Measurements from ENCODE around the gene CIDEB.
"Not testable (repeated sequence)": the region's sequence is repeated elsewhere in the genome, so short reads cannot be mapped to it uniquely, and the experiment has no call there.

Gene CIDEB

GRCh38 chr14:24332268-24332993, 24.7 kb upstream of the CIDEB start:
- peak; percentile 84 for DNase-seq

- DNase-seq = no peak
Measured at GRCh38 chr14:24331731-24332267, 24.0 kb upstream of the CIDEB start.

- no peak for DNase-seq
Measured at GRCh38 chr14:24330973-24331674, 23.3 kb upstream of the CIDEB start.

DNA sequence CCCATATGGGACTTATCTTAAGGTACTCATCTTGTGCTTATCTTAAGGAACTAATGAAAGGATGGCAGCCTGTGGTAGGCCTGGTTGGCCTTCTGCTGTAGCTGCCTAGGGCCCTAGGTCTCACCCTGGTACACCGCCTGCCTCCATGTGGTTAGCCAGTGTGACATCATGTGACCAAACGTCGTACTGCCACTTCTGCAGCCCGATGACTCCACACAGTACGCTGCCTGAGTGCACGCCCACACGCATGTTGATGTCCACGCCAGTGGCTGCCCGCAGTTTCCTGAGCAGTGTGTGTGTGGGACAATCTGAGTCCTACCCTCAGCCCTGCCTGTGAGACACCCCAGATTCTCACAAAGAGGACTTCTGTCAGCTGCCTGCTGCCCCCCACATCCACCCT, 22.0 kb upstream of the CIDEB start:
- DNase-seq = peak; percentile 48

DNA sequence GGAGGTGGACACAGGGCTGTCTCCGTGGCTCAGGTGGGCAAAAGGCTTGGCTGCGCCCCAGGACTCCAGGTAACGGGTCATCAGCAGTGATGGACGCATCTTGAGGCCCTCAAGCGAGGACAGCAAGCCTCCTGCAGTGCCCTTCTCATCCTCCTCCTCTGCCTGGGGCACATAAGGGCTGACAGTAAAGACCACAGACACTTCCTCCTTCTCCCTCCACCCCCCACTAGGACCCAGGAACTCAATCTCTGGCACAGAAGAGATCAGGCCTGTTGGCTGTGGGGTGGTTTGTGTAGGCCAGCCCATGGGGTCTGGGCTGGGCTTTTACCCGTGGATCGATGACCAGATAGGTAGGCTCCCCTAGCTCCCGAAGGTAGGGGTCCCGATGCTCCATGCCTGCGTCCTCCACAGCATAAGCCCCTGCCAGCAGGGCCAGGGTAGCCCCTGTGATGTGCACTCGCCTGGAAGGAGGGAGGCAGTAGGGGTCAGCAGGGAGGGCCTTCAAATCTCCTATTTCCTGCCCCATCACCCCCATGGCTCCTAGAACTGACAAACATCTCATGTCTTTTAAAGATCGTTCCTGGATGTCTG, 21.4 kb upstream of the CIDEB start:
- DNase-seq = no peak

DNA sequence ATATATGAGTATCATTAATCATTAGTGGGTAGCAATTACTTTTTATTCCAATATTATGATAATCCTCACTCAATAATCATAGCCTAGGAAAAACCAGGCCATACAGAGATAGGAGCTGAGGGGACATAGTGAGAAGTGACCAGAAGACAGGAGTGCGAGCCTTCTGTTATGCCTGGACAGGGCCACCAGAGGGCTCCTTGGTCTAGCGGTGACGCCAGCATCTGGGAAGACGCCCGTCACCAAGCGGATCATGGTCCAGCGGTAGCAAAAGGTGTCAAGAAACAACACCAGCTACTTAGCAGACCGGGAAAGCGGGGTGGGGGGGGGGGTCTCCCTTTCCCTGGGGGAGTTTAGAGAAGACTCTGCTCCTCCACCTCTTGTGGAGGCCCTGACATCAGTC, 20.1 kb upstream of the CIDEB start:
- not testable (repeated sequence) for DNase-seq

GRCh38 chr14:24327303-24327702, 19.5 kb upstream of the CIDEB start:
- DNase-seq = no peak

GRCh38 chr14:24325963-24326362, 18.2 kb upstream of the CIDEB start:
- no peak for DNase-seq

GRCh38 chr14:24325041-24325530, 17.3 kb upstream of the CIDEB start:
- no peak for DNase-seq

GRCh38 chr14:24324024-24324423, 16.2 kb upstream of the CIDEB start:
- DNase-seq = no peak

DNA sequence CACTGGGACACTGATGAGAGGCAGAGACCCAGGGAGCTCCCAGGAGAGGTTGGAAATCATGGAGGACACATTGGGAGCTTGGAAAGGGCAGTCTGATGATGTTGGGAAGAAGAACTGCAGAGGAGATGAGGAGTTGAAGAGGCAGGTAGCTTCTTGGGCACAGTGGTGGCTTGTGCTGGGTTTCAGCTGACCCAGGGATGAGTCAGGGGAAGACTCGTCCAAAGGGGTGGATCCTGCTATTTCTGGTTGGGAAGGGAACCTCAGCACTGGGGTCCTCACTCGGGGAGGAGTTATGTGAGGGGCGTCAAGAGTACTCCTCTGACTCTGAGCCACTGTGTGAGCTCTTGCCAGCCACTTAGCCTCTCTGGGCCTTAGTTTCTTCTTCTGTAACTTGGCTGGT, 15.6 kb upstream of the CIDEB start:
- no peak for DNase-seq

DNA sequence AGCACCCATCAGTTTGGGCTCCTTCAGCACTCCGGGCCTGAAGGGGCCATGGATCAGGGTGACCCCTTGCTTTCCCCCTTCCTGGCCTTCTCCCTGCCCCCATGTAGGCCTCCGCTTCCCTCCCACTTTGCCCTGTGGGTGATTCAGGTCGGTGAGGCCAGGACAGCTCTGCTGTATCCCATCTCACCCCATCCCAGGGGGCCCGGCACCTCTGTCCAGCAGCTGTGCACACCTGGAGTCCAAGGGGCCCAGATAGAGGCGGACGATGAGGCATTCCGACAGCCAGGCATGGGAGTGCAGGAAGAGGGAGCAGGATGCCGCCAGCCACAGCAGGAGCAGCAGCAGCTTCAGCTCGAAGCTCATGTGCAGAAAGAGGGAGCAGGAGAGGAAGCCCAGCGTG, 14.9 kb upstream of the CIDEB start:
- DNase-seq = no peak

DNA sequence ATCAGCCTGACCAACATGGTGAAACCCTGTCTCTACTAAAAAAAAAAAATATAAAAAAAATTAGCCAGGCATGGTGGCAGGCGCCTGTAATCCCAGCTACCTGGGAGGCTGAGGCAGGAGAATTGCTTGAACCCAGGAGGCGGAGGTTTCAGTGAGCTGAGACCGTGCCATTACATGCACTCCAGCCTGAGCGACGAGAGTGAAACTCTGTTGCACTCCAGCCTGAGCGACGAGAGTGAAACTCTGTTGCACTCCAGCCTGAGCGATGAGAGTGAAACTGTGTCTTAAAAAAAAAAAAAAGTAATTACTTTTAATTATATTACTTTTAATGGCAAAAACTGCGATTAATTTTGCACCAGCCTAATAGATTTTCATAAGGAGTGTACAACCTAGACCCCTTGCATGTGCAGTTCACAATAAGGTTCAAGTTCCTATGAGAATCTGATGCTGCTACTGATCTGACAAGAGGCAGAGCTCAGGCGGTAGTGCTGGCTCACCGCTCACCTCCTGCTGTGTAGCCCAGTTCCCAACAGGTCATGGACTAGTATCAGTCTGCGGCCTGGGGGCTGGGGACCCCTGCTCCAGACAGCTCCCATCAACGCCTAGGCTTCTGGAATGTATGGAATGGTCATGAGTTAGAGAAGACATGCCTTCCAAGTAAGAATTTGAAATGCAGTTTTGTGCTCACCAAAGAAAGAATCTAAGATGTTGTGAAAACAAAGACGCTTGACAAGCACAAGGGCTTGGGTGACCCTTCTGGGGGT, 13.6 kb upstream of the CIDEB start:
- no peak for DNase-seq

DNA sequence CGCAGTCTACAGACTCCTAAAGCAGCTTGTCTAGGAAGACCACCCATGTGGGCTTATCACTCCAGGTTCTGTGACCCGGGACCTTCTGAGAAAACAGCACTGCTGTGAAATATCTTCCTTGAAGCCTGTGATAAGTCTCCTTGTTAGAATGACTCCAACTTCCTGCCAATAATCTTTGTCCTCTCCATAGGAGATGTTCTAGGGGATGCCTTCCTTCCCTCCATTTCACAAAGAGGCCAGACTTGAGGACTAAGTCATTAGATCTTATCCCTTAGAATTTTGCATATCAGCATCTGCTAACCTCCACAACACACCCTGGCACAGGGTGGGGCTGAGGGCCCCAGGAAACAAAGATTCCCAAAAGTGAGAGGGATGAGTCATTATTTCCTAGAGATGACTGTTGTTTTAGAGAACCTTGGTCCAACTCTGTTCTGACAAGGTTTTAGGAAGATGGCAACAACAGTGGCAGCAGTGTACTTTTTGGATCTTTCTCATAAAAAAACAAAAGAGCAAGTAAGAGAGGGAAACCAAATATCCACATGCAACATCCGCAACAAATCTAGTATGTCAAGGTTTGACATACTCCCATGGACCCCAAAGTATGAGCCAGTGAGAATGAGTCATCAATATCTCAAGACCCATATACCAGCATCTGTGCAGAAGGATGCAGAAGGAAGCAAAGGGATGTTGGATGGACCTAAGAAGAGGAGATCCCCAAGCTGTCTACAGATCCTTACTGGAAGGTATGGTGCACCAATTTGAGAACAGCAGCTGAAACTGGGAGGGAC, 9.6 kb upstream of the CIDEB start:
- no peak for DNase-seq

DNA sequence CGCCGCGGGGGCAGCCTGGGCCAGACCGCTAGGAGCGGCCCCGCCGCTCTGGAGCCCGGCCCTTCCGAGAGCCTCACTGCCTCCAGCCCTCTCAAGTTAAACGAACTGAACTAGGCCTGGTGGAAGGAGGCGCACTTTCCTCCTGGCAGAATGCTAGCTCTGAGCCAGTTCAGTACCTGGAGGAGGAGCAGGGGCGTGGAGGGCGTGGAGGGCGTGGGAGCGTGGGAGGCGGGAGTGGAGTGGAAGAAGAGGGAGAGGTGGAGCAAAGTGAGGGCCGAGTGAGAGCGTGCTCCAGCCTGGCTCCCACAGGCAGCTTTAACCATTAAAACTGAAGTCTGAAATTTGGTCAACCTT, 8.8 kb upstream of the CIDEB start:
- no peak for DNase-seq

DNA sequence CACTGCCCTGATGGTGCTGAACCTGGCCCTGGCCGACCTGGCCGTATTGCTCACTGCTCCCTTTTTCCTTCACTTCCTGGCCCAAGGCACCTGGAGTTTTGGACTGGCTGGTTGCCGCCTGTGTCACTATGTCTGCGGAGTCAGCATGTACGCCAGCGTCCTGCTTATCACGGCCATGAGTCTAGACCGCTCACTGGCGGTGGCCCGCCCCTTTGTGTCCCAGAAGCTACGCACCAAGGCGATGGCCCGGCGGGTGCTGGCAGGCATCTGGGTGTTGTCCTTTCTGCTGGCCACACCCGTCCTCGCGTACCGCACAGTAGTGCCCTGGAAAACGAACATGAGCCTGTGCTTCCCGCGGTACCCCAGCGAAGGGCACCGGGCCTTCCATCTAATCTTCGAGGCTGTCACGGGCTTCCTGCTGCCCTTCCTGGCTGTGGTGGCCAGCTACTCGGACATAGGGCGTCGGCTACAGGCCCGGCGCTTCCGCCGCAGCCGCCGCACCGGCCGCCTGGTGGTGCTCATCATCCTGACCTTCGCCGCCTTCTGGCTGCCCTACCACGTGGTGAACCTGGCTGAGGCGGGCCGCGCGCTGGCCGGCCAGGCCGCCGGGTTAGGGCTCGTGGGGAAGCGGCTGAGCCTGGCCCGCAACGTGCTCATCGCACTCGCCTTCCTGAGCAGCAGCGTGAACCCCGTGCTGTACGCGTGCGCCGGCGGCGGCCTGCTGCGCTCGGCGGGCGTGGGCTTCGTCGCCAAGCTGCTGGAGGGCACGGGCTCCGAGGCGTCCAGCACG, 8.2 kb upstream of the CIDEB start:
- DNase-seq = no peak

DNA sequence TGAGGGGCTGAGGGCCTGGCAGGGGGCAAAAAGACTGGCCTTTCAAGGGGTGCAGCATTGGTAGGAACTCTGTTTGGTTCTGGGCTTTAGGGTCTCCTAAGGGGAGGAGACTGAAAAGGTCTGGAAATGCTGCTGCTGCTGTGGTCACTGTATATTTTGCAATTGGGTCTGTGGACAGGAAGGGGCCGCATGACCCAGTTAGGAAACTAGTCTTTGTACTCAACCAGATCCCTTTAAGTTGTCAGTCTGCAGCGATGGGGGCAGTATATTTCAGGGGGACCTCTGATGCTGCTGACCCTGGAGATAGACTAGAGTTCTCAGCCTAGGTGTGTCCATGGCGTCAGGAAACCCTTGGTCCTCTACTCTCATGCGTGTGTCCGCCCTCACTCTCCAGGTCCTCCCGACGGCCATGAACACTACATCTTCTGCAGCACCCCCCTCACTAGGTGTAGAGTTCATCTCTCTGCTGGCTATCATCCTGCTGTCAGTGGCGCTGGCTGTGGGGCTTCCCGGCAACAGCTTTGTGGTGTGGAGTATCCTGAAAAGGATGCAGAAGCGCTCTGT, 7.5 kb upstream of the CIDEB start:
- DNase-seq = no peak

GRCh38 chr14:24314377-24315193, 6.8 kb upstream of the CIDEB start:
- no peak for DNase-seq

GRCh38 chr14:24313913-24314312, 6.1 kb upstream of the CIDEB start:
- DNase-seq = no peak

Data from activated CD4-positive, alpha-beta T cell treated with anti-CD3 and anti-CD28 coated beads, Interleukin-2, amount 50 U/mL, for 1 hour (primary cell).